H9 (cell line): ENCODE measurements around the gene WDR37. TPM values are rescaled to one million over a fixed set of nuclear protein-coding genes. Genes with fewer than 3 reads are reported as not detected.

Experiments used
- DNase-seq: peaks from one replicate; pipeline ENCODE4 v3.0.0-alpha.2; 2017
- H2AFZ ChIP-seq: one replicate; pipeline ENCODE4 v1.6.1; 2013; ENCODE audit warnings: mild to moderate bottlenecking, low read length, control low read depth, moderate library complexity
- H2AK5ac ChIP-seq: 2 replicates; pipeline ENCODE4 v1.6.1; 2013; ENCODE audit warnings: low read length, control low read depth, mixed read lengths; ENCODE audit not compliant: insufficient read length
- H2BK120ac ChIP-seq: one replicate; pipeline ENCODE4 v1.6.1; 2013; ENCODE audit warnings: low read depth, mild to moderate bottlenecking, low read length, control low read depth, inconsistent platforms; ENCODE audit not compliant: poor library complexity, severe bottlenecking
- H2BK12ac ChIP-seq: 2 replicates; pipeline ENCODE4 v1.6.1; 2013; ENCODE audit warnings: low read length, control low read depth, mixed read lengths, low read depth; ENCODE audit not compliant: insufficient read length
- H2BK15ac ChIP-seq: 2 replicates; pipeline ENCODE4 v1.6.1; 2013; ENCODE audit warnings: low read depth, low read length, control low read depth
- H2BK20ac ChIP-seq: one replicate; pipeline ENCODE4 v1.6.1; 2013; ENCODE audit warnings: low read depth, mild to moderate bottlenecking, low read length, control low read depth, inconsistent platforms; ENCODE audit not compliant: poor library complexity, severe bottlenecking
- H2BK5ac ChIP-seq: 2 replicates; pipeline ENCODE4 v1.6.1; 2013; ENCODE audit warnings: low read length, control low read depth, mixed read lengths; ENCODE audit not compliant: insufficient read length
- H3K14ac ChIP-seq: 2 replicates; pipeline ENCODE4 v1.6.1; 2013; ENCODE audit warnings: low read length, control low read depth; ENCODE audit not compliant: insufficient read depth
- H3K18ac ChIP-seq: 2 replicates; pipeline ENCODE4 v1.6.1; 2013; ENCODE audit warnings: low read depth, mild to moderate bottlenecking, mixed read lengths, low read length, control low read depth; ENCODE audit not compliant: insufficient read length
- H3K23ac ChIP-seq: 2 replicates; pipeline ENCODE4 v1.6.1; 2013; ENCODE audit warnings: low read length, control low read depth, mixed read lengths, low read depth; ENCODE audit not compliant: insufficient read length
- H3K23me2 ChIP-seq: 2 replicates; pipeline ENCODE4 v1.6.1; 2013; ENCODE audit warnings: low read depth, mild to moderate bottlenecking, mixed read lengths, low read length, control low read depth; ENCODE audit not compliant: insufficient read length, poor library complexity, severe bottlenecking
- H3K27ac ChIP-seq: 2 replicates; pipeline ENCODE4 v1.5.1; 2013; ENCODE audit warnings: low read length, control low read depth, mixed read lengths, low read depth; ENCODE audit not compliant: insufficient read length
- H3K27me3 ChIP-seq: 2 replicates; pipeline ENCODE4 v1.6.1; 2013; ENCODE audit warnings: low read length, control low read depth, inconsistent platforms; ENCODE audit not compliant: insufficient read depth
- H3K4ac ChIP-seq: 2 replicates; pipeline ENCODE4 v1.6.1; 2013; ENCODE audit warnings: low read depth, mild to moderate bottlenecking, control low read depth, inconsistent platforms, low read length, moderate library complexity
- H3K4me1 ChIP-seq: 2 replicates; pipeline ENCODE4 v1.6.1; 2013; ENCODE audit warnings: low read length, control low read depth, inconsistent platforms; ENCODE audit not compliant: insufficient read depth
- H3K4me2 ChIP-seq: 2 replicates; pipeline ENCODE4 v1.6.1; 2013; ENCODE audit warnings: low read length, control low read depth, mixed read lengths; ENCODE audit not compliant: insufficient read length, insufficient read depth
- H3K56ac ChIP-seq: 2 replicates; pipeline ENCODE4 v1.6.1; 2013; ENCODE audit warnings: low read depth, mild to moderate bottlenecking, mixed read lengths, low read length, control low read depth; ENCODE audit not compliant: insufficient read length
- H3K79me1 ChIP-seq: 2 replicates; pipeline ENCODE4 v1.6.1; 2013; ENCODE audit warnings: low read depth, mild to moderate bottlenecking, moderate library complexity, low read length, control low read depth, inconsistent platforms; ENCODE audit not compliant: insufficient read depth, poor library complexity, severe bottlenecking
- H3K79me2 ChIP-seq: 2 replicates; pipeline ENCODE4 v1.6.1; 2013; ENCODE audit warnings: low read length, control low read depth, inconsistent platforms; ENCODE audit not compliant: insufficient read depth
- H3K9ac ChIP-seq: 2 replicates; pipeline ENCODE4 v1.6.1; 2013; ENCODE audit warnings: low read length, control low read depth, mixed read lengths; ENCODE audit not compliant: insufficient read length; ENCODE audit errors: extremely low read depth
- H3K9me3 ChIP-seq: one replicate; pipeline ENCODE4 v1.6.1; 2013; ENCODE audit warnings: low read depth, low read length, inconsistent platforms; ENCODE audit not compliant: control insufficient read depth
- H3T11ph ChIP-seq: one replicate; pipeline ENCODE4 v1.6.1; 2013; ENCODE audit warnings: mild to moderate bottlenecking, low read length, control low read depth, inconsistent platforms
- H4K20me1 ChIP-seq: one replicate; pipeline ENCODE4 v1.6.1; 2013; ENCODE audit not compliant: control insufficient read depth, insufficient read length, insufficient read depth
- H4K5ac ChIP-seq: 2 replicates; pipeline ENCODE4 v1.6.1; 2013; ENCODE audit warnings: low read depth, mild to moderate bottlenecking, mixed read lengths, low read length, control low read depth; ENCODE audit not compliant: insufficient read length
- H4K8ac ChIP-seq: replicated peaks from 2 replicates; pipeline ENCODE4 v1.6.1; 2013; ENCODE audit warnings: low read length, control low read depth, mixed read lengths, low read depth; ENCODE audit not compliant: insufficient read length
- H4K91ac ChIP-seq: 2 replicates; pipeline ENCODE4 v1.6.1; 2013; ENCODE audit warnings: low read depth, mild to moderate bottlenecking, moderate library complexity, mixed read lengths, low read length, control low read depth; ENCODE audit not compliant: insufficient read length
- H3K27ac Mint-ChIP-seq, 3 experiments: 2 replicates in 2 of 3; 3 replicates in 1 of 3; pipeline ENCODE4 v1.8.0; 2020 to 2021; ENCODE audit warnings: mixed read lengths in 3 of 3, mild to moderate bottlenecking in 1 of 3, moderate library complexity in 1 of 3
- H3K27me3 Mint-ChIP-seq: 2 replicates; pipeline ENCODE4 v1.8.0; 2021; ENCODE audit warnings: low read depth, mild to moderate bottlenecking, moderate library complexity, mixed read lengths
- H3K36me3 Mint-ChIP-seq, 3 experiments: 2 replicates in 2 of 3; 3 replicates in 1 of 3; pipeline ENCODE4 v1.8.0; 2020 to 2021; ENCODE audit warnings: low read depth in 3 of 3, mixed read lengths in 3 of 3; ENCODE audit not compliant: insufficient read depth in 1 of 3
- H3K4me1 Mint-ChIP-seq, 2 experiments: 2 replicates each; pipeline ENCODE4 v1.8.0; 2020; ENCODE audit warnings: mixed read lengths in 2 of 2
- H3K4me3 Mint-ChIP-seq, 2 experiments: 2 replicates in 1 of 2; 3 replicates in 1 of 2; pipeline ENCODE4 v1.8.0; 2020 to 2021; ENCODE audit warnings: mild to moderate bottlenecking in 2 of 2, mixed read lengths in 2 of 2, moderate library complexity in 1 of 2
- H3K9me3 Mint-ChIP-seq, 2 experiments: 2 replicates in 1 of 2; 3 replicates in 1 of 2; pipeline ENCODE4 v1.8.0; 2020; ENCODE audit warnings: mild to moderate bottlenecking in 2 of 2, mixed read lengths in 2 of 2, moderate library complexity in 1 of 2
- WGBS: extraction: QIAGEN DNeasy Blood & Tissue Kit; methylation state at CpG from one replicate; pipeline ENCODE4 v1.1.7; 2013; ENCODE audit warnings: missing lambda C conversion rate, low lambda C conversion rate, mixed read lengths; ENCODE audit not compliant: insufficient read length; ENCODE audit errors: extremely low coverage; 5-methylcytosine and 5-hydroxymethylcytosine counted together
- total RNA-seq: library from RNA; stranded (reverse); gene quantifications from 2 replicates; pipeline ENCODE4 v1.2.1, GENCODE V29; 2021
- TF ChIP-seq, protein P1 (sequence below): fragments of 200-600 bp; sonication (generic); conservative IDR thresholded peaks from 3 replicates; pipeline ENCODE4 v1.8.0; 2021; ENCODE audit warnings: antibody characterized with exemption, mild to moderate bottlenecking

WDR37 gene
- total RNA-seq, 1 experiment from 2014 or later, result 13.1 TPM

DNA sequence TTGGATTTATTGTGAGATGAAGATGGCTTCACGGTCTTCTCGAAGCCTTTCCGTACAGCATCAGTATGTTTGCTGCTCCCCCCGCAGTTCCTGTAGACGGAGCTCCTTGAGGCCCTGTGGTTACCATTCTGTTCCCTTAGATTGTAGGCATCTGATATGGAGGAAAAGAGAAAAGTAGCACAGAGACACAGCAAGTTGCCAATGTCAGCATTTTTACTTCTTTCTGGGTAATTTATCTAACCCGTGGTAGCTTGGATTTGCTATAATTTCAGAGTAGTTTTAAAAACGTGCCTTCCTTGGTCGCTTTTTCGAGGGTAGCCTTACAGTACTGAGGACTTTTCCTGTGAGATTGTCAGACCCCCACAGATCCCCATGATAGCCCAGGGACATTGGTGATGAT, 37.5 kb downstream of the WDR37 start:
- H3K23me2 ChIP-seq, result no peaks in the 10 kb centered on the region
- H4K8ac ChIP-seq, result no peak overlapping the region
- H4K20me1 ChIP-seq, result no peaks in the 10 kb centered on the region
- no peak overlapping the region for H2BK120ac ChIP-seq
- H3K9ac ChIP-seq, result no peak overlapping the region
- no peak overlapping the region for H3K56ac ChIP-seq
- no peak overlapping the region for H3K14ac ChIP-seq
- H3K79me2 ChIP-seq, result 0 out of 2 replicates have a peak, but pooled peaks cover 1% of the 10 kb centered on the region
- peaks cover 12 to 29% (median 17%) of the 10 kb centered on the region in 3 experiments; a peak in 6 of 7 replicates for H3K36me3 Mint-ChIP-seq
- no peaks in the 10 kb centered on the region for H3K4me1 ChIP-seq
- H3T11ph ChIP-seq, result no peak overlapping the region
- H3K27me3 ChIP-seq, result no peaks in the 10 kb centered on the region
- H3K4me2 ChIP-seq, result no peak overlapping the region
- H3K4me1 Mint-ChIP-seq, result no peaks in the 10 kb centered on the region
- H2BK20ac ChIP-seq, result no peak overlapping the region
- H3K18ac ChIP-seq, result no peak overlapping the region
- H3K9me3 ChIP-seq, result no peaks in the 10 kb centered on the region
- WGBS, result no CpG with 5 or more reads among the region's 9 CpGs
- no peak overlapping the region for H4K91ac ChIP-seq
- H3K4me3 Mint-ChIP-seq, result no peak overlapping the region
- no peak overlapping the region for H3K4ac ChIP-seq
- no peaks in the 10 kb centered on the region for H3K27me3 Mint-ChIP-seq
- no peak overlapping the region for H2BK15ac ChIP-seq
- no peak overlapping the region for H2AFZ ChIP-seq
- H2AK5ac ChIP-seq, result no peak overlapping the region
- DNase-seq, result no peak
- no peak overlapping the region; a peak in 1 of 7 replicates for H3K27ac Mint-ChIP-seq
- no peaks in the 10 kb centered on the region for H3K9me3 Mint-ChIP-seq
- H2BK12ac ChIP-seq, result no peak overlapping the region
- TF ChIP-seq, protein P1, sequence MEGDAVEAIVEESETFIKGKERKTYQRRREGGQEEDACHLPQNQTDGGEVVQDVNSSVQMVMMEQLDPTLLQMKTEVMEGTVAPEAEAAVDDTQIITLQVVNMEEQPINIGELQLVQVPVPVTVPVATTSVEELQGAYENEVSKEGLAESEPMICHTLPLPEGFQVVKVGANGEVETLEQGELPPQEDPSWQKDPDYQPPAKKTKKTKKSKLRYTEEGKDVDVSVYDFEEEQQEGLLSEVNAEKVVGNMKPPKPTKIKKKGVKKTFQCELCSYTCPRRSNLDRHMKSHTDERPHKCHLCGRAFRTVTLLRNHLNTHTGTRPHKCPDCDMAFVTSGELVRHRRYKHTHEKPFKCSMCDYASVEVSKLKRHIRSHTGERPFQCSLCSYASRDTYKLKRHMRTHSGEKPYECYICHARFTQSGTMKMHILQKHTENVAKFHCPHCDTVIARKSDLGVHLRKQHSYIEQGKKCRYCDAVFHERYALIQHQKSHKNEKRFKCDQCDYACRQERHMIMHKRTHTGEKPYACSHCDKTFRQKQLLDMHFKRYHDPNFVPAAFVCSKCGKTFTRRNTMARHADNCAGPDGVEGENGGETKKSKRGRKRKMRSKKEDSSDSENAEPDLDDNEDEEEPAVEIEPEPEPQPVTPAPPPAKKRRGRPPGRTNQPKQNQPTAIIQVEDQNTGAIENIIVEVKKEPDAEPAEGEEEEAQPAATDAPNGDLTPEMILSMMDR, result no peak
- no peak overlapping the region for H2BK5ac ChIP-seq
- no peak overlapping the region for H4K5ac ChIP-seq
- no peak overlapping the region for H3K27ac ChIP-seq
- no peaks in the 10 kb centered on the region for H3K79me1 ChIP-seq
- H3K23ac ChIP-seq, result no peak overlapping the region
